AG04450 (cell line): ENCODE data around the gene EFNA5. TPM values are rescaled to one million over a fixed set of nuclear protein-coding genes. Genes with fewer than 3 reads are reported as not detected.

Source experiments
- CTCF ChIA-PET: fragments of 300-600, 350-600 bp; formaldehyde crosslinking; extraction: SDS; loops from one replicate; lab custom pipeline; 2022; ENCODE audit warnings: antibody characterized with exemption, inconsistent platforms; lab: Charles Lee
- POLR2A ChIA-PET: fragments of 350-600 bp; formaldehyde crosslinking; extraction: SDS; loops from one replicate; lab custom pipeline; 2021; ENCODE audit warnings: antibody characterized with exemption, inconsistent platforms; lab: Yijun Ruan, JAX
- DNase-seq: peaks from one replicate; pipeline ENCODE4 v3.0.0-alpha.2; 2011; ENCODE audit warnings: low read depth, low spot score
- H3K27ac ChIP-seq: one replicate; pipeline ENCODE4 v1.5.1; 2012; ENCODE audit warnings: low read depth, low read length, control low read depth
- H3K27me3 ChIP-seq: one replicate; pipeline ENCODE4 v1.6.0; 2012; ENCODE audit warnings: low read length; ENCODE audit not compliant: control insufficient read depth, insufficient read depth
- H3K4me3 ChIP-seq: 2 replicates; pipeline ENCODE4 v1.5.1; 2011; ENCODE audit warnings: mild to moderate bottlenecking, low read depth, low read length, control low read depth
- H3K9me3 ChIP-seq: 2 replicates; pipeline ENCODE4 v1.5.1; 2012; ENCODE audit warnings: low read length; ENCODE audit not compliant: control insufficient read depth, insufficient read depth
- CTCF ChIP-seq: IDR thresholded peaks from 2 replicates; pipeline ENCODE4 v1.5.1; 2011; ENCODE audit warnings: low read depth, low read length, control low read depth, inconsistent platforms
- polyA plus RNA-seq: library from polyadenylated mRNA; depleted of rRNA; stranded (reverse); fragments of >200 nt; gene quantifications from 2 replicates; pipeline ENCODE4 v1.2.3, GENCODE V29; 2011

EFNA5 gene
- polyA plus RNA-seq, 1 experiment: 3.0 TPM

GRCh38 chr5:107630184-107630583, 40.6 kb downstream of the EFNA5 start:
- DNase-seq: no peak
- ChIA-PET POLR2A (no interaction called here), CTCF (interaction anchor here (0.6 kb wide), 1 partner anchor 13 kb away, joined by 3 read pairs; no protein-coding TSS in a partner anchor)
- Histone ChIP-seq H3K27me3 (no peaks in the 10 kb centered on the region), H3K4me3 (no peak overlapping the region), H3K27ac (no peak overlapping the region), H3K9me3 (no peaks in the 10 kb centered on the region)
- TF ChIP-seq CTCF: no peak

DNA sequence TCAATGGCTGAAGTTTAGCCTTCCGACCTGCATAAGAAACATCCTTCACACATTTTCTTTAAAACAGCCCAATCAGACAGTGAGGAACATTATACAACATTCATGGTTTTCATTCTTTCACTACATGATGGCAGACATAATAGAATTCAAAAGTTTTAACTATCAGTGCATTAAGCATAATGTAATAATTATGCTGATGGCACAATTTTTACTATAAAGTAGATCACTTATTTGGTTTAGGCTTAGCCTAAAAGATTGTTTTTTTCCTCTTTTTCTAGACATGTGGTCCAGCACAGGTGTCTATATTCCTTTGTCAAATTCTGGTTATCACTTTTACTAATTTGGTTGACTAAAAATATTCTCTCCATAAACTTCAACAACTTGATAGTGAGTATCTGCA, 46.5 kb downstream of the EFNA5 start:
- TF ChIP-seq CTCF: no peak
- DNase-seq: no peak
- H3K27ac ChIP-seq: no peak overlapping the region
- CTCF ChIA-PET: interaction anchor here (0.8 kb wide), 1 partner anchor 52 kb away, joined by 3 read pairs; no protein-coding TSS in a partner anchor
- no peaks in the 10 kb centered on the region for H3K27me3 ChIP-seq
- no peak overlapping the region for H3K4me3 ChIP-seq
- no peaks in the 10 kb centered on the region for H3K9me3 ChIP-seq
- POLR2A ChIA-PET: no interaction called here

DNA sequence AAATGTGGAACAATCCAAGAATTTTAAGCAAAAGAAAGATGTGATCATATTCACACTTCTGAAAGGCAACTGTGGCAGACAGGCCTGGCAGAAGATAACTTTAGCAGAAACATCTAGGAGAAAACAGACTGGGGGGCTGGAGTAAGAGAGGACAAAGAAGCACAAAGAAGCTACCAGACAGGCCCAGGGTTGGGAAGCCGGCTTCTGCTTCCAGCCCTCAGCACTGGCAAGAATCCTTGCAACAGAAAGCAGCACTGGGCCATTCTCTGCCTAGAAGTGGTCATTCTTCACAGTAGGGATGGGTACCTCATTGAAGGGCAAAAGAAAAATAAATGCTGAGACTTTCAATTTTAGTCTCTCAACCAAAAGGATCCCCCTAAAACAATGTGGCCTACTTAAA, 49.6 kb downstream of the EFNA5 start:
- CTCF ChIA-PET: no interaction called here
- Histone ChIP-seq H3K4me3 (no peak overlapping the region), H3K27me3 (no peaks in the 10 kb centered on the region), H3K27ac (no peak overlapping the region), H3K9me3 (no peaks in the 10 kb centered on the region)
- TF ChIP-seq CTCF: no peak
- DNase-seq: no peak
- POLR2A ChIA-PET: no interaction called here

GRCh38 chr5:107619781-107620180, 51.0 kb downstream of the EFNA5 start:
- Histone ChIP-seq H3K27me3 (no peaks in the 10 kb centered on the region), H3K9me3 (no peaks in the 10 kb centered on the region), H3K27ac (no peak overlapping the region), H3K4me3 (no peak overlapping the region)
- no peak for DNase-seq
- no peak for TF ChIP-seq CTCF
- ChIA-PET CTCF (no interaction called here), POLR2A (no interaction called here)

- Histone ChIP-seq H3K27ac (no peak overlapping the region), H3K9me3 (no peaks in the 10 kb centered on the region), H3K27me3 (no peaks in the 10 kb centered on the region), H3K4me3 (no peak overlapping the region)
- DNase-seq: no peak
- ChIA-PET CTCF (no interaction called here), POLR2A (no interaction called here)
- no peak for TF ChIP-seq CTCF
Observed at GRCh38 chr5:107618242-107618641, 52.5 kb downstream of the EFNA5 start.
